GM19463 (cell line): ENCODE data around the gene ACE.
"Not testable (repeated sequence)": the region's sequence is repeated elsewhere in the genome, so short reads cannot be mapped to it uniquely, and the experiment has no call there.

ENCODE experiments used
- ATAC-seq: cut with Tn5 transposase; IDR thresholded peaks from one replicate; pipeline ENCODE4 v1.9.1; 2021; ENCODE audit warnings: mild to moderate bottlenecking, moderate library complexity; ENCODE audit not compliant: unreplicated experiment

Gene ACE

DNA sequence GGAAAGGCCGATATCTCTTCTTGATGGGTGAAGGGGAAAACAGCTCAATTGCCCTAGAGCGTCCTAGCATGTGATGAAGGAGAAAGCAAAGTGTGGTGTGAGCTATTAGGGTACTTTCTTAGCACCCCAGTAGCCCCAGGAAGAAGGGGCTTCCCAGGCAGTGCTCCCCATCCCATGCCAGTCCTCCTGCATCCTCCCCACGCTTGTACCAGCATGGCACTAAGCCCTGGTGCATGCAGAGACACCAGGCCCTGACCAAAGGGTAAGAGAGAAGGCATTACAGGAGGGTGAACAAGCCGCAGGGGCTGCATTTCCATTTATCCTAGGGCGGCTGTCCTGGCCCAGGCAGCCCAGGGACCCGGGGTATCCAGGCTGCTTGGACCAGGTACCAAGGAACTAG lies 33.8 kb upstream of the ACE start:
- no peak for ATAC-seq

DNA sequence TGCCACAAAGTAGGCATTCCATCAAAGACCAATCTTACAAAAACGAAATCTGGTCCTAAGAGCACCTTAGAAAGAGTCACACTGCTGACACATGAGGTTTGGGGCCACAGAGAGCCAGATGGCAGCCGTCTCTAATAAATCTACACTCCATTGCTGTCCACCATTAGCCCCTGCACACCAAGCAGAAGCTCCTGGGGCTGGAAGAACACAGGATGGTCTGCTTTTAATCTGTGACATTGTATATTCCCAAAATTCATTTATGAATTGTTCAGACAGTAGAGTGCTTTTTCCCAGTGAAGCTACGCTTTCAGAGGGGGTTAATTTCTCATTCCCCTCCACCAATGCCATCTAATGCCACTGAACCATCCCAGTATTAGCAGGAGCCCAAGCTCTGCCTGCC lies 32.4 kb upstream of the ACE start:
- no peak for ATAC-seq

DNA sequence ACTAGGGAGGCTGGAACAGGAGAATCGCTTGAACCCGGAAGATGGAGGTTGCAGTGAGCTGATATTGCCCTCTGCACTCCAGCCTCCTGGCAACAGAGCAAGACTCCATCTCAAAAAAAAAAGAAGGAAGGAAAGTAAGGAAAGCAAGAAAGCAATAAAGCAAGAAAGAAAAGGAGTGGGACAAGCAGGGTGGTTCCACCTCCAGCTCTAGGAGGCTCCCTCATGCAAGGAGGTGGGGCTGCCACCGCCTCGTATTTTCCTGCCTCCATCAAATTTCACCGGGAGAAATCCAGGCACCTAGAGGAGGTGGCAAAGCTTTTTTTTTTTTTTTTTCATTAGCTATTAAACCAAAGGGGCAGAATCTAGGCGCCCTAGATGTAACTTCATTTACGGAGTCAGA lies 31.8 kb upstream of the ACE start:
- no peak for ATAC-seq

DNA sequence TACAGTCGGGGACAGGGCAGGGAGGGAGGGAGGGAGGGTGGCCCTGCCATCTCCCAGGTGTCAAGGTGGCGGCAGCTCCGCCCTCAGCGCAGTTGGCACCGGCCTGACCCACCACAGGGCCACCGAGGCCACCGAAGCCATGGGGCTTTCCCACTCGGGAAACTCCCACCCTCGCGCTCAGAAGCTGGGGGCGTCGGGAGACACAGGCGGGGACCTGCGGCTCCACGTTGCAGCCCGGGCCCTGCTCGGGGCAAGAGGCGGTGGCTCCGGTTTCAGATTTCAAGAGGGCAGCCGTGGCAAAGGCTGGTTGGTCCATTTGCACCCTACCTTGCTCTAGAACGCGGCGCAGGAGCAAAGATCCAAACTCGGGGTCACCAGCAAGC lies 31.3 kb upstream of the ACE start:
- ATAC-seq: no peak

DNA sequence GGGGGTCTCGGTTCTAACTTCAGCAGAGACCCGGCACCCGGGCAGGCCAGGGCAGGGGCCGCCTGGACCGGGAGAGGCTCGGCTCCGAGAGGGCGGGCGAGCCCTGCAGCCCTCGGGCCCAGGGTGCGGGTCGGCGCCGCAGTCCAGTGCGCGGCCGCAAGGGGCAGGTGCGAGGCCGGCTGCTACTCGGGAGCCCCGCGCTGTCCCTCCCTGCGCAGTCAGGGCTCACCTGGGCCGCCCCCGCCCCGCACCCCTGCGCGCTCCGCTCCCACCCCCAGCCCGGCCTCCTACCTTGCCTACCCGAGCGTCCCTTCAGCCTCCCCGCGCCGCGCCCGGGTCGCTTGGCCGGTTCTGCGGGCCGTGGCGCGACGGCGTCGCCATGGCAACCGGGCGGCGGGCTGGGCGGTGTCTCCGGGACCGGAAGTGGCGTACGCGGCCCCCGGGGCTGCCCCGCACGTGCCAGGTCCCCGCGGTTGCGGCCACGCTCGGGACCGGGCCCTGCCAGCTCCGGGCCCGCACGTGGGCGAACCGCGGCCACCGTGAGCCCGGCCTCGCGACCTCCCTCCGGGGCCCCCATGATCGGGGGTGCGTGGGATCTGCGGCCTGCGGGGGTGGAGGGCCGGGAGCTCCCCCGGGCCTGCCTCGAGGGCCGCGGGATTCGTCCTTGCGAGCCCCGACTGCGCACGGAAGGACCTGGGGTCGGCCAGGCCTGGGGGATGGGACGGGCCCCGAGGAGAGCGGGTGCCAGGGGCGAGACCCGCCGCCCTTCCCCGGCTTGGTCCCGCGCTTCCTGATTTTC lies 30.7 kb upstream of the ACE start, which contains the start of gene CYB561:
Gene CYB561 (minus strand): TSS at position 353 of the 799 bp plus-strand sequence. CDS start 8,759 bp downstream, outside the sequence.
- ATAC-seq: peak; percentile 61

DNA sequence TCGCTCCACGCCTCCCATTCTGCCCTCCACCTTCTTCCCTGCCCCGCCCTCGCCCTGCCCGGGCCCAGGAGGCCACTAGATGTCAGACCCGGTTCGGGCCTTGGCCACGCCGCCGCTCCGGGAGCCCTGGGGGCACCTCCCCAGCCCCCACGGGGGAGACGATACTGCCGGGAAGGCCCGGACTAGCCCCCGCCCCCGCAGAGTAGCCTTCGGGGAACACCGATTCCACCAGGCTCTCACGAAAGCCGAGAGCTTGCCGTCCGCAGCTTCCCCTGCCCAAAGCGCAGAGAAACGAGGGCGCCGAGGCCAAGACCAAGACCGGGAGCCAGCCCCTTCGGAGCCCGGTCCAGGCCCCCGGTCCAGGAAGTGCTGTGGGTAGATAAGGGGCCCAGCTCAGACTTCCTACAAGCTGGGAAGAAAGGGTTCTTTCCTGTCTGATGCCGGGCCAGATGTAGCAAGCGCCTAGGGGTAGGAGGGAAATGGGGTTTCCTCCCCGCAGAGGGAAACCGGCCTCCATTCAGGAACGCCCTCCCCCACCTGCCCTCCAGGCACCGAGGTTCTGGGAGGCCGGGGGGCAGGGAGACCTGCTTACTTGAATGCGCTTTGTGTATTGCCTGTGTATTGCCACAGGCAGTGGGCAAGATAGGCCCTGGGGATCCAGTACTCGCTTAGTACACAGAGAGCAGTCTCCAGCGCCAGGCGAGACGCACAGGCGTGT lies 29.9 kb upstream of the ACE start:
- peak; percentile 25 for ATAC-seq

DNA sequence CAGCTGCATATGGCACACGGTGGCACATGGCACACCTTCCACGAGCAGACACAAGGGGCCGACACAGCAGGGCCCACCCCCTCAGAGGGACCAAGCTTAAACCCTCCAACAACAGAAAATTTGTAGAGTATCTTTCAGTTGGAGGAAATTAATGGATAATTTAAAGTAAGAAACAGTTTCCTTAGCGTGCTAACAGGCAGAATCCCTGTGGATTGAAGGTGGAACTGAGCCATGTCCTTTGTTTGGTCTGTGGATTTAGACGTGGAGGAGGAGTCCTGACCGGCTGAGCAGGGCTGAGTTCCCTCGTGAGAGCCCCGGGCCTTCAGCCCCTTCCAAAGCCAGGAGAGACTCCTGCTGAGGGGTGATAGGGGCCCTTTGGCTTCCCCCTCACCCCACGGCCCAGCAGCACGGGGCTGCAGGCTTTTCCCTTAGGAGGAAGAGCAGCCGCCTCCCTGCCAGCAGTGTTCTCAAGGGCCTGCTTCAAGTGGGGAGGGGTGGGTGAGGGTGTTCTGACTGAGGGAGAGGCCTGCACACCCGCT lies 29.3 kb upstream of the ACE start:
- no peak for ATAC-seq

DNA sequence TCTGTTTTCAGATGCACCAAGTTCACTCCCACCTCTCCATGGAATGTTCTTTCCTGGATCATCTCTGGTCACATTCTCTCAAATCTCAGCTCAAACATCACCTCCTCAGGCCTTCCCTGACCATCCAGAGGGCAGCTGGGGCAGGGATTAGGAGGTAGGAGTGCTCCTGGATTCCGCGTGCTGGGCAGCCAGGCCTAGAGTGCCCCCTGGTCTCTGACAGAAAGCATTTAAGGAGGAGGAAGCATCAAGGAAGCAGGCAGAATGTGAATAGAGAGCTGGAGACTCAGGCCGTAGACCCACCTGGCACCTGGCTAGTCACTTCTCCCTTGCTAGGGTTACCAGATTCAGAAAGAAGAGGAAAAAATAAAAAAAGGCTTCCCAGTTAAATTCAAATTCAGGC lies 28.2 kb upstream of the ACE start:
- no peak for ATAC-seq

DNA sequence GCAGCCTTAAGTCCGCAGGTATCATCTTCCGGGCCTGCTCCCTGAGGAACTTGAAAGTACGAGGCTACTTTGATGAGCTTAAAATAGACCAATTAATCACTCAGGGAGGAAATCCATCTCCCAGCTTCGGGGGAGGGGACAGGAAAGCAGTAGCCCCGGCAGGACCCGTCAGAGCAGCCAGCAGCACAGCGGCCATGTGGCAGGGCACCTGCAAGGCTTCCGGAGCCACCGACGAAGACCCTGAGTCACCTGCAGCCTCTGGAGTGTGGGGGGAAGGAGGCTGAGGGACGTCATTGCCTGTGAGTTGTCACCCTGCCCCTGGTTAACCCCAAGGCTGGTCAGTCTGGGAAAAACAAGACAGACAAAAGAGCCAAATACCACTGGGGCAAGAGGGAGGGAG lies 26.3 kb upstream of the ACE start:
- no peak for ATAC-seq

DNA sequence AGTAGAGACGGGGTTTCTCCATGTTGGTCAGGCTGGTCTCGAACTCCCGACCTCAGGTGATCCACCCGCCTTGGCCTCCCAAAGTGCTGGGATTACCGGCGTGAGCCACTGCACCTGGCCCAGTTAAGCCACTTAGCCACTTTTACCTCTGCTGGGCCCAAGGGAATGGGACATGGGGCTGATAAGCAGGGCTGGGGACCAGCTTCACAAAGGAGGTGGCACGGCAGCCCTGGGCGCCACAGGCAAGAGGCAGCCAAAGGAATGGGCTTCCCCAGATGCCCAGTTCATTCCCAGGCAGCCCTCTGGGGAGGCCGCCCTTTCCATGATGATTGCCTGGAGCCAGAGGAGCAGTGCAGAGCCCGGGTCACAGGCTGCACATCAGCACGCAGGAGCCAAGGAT lies 25.7 kb upstream of the ACE start:
- ATAC-seq: no peak

DNA sequence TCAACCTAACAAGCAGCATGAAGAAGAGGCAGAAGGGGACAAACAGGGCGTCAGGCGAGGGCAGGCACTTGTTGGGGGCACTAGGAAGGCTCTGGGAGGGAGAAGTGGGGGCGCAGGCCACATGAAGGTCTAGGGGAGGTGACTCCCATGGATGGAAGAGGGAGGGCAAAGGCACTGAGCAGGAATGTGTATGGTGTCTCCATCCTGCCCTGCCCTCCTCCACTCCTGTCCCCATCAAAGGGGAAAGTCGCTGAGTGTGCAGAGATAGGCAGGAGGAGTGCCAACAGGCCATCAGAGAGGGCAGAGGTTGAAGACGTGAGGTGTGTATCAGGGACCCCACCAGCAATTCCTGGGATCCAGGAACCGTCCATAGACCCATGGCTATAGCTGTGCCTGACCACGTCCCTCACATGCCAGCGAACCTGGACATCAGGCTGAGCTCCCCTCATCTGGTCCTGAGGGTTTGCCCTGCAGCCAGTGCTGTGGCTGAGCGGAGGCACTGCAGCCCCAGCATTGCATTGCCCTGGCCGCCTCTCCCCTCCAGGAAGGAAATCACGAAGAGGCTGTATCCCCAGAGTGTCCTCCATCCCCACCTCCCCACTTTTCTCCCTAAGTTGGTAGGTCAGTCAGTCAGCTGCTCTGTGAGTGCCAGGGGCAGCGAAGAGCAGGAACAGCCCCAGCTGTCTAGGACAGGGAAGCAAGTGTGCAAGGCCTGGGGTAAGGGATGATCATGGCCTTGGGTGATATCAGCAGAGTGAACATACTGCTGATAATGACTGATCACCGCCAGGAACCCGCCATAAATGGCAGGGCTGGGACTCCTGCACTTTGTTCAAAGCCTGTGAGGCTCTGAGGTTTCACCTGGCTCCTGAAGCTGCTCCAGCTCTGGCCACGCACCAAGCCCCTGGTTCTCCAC lies 24.6 kb upstream of the ACE start:
- ATAC-seq: no peak

DNA sequence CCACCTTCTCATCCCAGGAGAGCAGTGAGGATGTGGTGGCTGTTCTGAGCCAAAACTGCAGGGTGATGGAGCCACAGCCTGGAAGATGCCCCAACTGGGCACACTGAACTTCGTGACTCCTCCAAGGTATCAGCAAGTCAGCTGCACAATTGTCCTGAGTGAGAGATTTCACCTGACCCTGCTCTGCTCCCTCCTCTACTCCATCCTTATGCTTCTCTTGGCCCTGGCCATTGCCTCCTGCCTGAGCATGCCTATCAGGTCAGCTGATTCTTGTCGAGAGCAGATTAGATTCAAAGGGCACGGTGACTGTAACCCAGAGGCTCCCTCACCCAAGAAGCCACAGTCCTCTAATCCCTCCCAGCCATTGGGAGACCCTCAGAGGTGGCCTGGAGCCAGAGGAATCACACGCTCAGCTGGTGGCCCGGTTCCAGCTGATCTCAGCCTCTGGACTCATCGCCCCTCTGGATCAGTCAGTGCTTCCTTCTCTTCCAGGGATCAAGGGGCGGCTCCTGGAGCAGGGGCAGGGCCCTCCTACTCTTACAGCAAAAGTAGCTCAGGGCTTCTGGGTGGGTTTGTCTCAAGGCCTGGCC lies 23.8 kb upstream of the ACE start:
- no peak for ATAC-seq

DNA sequence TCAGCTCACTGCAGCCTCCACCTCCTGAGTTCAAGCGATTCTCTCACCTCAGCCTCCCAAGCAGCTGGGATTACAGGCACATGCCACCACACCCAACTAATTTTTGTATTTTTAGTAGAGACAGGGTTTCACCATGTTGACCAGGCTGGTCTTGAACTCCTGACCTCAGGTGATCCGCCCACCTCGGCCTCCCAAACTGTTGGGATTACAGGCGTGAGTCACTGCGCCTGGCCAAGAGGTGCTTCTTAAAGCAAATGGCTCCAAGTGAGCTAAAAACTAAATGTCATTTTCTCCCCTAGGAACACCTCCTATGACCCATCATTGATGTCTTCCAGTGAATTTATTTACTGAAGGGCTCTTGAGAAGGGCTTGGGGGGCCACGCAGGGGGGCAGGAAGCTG lies 22.5 kb upstream of the ACE start:
- not testable (repeated sequence) for ATAC-seq

DNA sequence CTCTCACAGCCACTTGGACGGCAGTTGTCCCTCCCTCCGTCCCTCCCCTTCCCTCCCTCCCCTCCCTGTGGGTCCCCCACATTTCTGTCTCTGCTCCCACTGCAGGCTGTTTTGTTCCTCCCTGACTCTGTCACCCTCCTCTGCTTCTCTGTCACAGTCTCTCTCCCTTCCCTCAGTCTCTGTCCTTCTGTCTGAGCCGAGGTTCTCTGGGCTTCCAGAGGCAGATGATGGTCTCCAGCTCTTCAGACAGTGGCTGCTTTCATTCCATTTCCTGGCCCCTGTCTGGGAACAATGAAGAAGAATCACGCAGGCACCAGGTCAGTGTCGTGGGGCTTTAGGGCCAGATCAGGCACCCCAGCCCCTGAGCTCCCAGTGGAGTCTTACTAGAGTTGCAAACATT lies 21.9 kb upstream of the ACE start:
- no peak for ATAC-seq

DNA sequence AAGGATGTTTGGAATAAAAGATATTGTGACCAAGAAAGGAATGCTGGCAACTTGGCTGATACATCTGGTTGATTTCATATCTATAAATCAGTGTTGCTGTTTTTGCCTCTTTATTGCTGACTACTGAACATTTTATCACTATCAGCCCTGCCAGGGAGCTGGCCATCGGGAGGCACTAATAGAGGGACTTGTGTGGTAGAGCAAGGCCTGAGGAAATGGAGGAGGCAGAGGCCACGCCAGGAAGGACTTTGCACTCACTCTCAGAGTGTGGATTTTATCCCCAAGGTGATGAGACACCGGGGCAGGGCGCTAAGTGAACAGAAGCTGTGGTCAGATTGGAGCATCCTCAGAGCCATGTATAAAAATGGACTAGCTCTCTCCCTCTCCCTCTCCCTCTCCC lies 21.4 kb upstream of the ACE start:
- no peak for ATAC-seq

DNA sequence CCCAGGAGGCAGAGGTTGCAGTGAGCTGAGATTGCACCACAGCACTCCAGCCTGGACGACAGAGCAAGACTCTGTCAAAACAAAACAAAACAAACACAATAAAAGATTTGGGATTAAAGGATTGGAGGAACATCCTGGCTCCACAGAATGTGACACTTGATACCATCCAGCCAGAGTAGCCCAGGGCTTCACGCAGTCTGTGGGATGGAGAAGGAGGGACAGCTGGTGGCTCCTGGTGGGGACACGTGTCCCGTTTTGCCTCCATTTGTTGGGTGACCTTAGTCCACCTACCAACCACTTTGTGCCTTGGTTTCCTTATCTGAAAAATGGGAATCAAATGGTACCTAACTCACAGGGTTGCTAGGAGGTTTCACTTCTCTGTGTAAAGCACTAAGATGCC lies 18.4 kb upstream of the ACE start:
- no peak for ATAC-seq

DNA sequence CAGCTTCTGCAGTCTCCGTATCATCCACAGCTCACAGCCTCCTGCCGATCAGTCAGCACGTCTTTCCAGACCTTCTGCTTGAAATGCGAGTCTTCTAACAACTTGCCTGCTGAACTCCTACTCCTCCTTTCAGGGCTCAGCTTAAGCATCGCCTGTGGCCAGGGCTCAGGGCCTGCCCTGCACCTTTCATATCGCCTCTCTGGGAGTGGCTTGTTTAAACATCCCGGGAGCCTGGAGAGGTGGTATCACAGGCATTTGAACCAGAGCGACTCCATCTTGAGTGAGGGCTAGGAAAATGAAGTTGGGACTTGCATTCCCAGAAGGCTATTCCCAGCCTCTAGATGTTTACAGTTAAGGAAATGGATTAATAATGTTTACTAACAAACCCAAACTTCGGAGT lies 16.8 kb upstream of the ACE start:
- no peak for ATAC-seq

DNA sequence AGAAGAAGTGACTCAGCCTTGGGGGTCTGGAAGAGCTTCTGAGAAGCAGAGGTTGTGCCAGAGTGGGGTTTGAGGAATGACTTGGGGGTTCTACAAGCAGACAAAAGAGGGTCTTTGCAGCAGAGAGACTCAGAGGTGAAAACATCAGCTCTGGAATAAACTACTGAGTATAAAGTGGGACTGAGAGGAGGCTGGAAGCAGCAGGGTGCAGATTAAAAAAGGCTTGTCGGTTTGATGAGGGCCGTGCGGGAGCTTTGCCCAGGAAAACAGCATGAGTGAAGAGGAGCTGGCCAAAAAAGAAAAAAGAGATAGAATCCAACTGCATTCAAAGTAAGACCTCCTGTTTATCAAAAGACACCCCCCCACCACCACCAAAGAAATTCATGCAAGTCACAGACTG lies 13.1 kb upstream of the ACE start:
- no peak for ATAC-seq

DNA sequence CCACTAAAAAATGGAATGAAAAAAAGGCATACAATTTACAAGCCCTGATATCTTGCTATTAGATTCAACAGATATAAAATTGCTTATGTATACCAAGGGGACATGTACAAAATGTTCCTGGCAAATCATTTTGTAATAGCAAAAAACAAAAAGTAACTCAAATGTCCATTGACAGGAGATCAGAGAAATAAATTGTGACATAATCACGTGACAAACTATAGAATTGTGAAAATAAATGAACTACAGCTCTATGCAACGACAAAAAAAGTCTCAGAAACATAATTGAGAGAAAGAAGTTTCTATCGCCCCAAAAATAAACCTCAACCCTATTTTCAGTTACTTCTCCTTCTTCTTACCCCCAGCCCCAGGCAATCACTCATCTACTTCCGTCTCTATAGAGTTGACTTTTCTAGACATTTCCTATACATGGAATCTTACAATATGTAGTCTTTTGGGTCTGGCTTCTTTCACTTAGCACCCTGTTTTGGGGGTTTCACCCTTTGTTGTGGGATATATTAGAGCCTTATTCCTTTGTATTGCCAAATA lies 12.1 kb upstream of the ACE start:
- no peak for ATAC-seq

DNA sequence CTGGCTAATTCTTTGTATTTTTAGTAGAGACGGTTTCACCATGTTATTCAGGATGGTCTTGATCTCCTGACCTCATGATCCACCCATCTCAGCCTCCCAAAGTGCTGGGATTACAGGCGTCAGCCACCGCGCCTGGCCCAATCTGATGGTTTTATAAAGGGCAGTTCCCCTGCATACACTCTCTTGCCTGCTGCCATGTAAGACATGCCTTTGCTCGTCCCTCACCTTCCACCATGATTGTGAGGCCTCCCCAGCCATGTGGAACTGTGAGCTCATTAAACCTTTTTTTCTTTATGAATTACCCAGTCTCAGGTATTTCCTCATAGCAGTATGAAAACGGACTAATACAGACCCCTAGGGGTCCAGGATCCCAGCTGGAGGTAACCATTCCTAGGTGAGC lies 8.8 kb upstream of the ACE start:
- ATAC-seq: not testable (repeated sequence)

DNA sequence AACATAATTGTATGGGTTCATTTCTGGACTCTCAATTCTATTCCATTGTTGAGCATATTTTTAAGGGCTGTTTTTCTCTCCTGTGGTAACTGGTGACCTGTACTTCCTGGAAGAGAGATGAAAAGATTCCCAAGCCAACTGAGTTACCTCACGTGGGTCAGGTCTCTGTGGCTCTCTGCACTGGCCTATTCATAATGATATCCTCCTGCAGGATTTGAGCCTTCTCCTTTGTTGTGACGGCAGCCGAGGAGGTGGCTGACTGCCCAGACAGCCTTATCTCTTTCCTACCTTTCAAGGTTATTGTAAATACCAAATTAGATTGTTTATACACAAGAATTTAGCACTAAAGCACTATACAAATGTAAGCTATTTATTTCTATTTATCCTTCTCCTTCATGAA lies 2.7 kb upstream of the ACE start:
- no peak for ATAC-seq
